GM19193 (cell line): ENCODE data around the gene TAF11L14.
"Not testable (repeated sequence)": the region's sequence is repeated elsewhere in the genome, so short reads cannot be mapped to it uniquely, and the experiment has no call there.

Source experiments
- POLR2A ChIP-seq: IDR thresholded peaks from 4 replicates; pipeline ENCODE4 v1.6.1; 2011; ENCODE audit not compliant: insufficient read depth, insufficient read length; ENCODE audit errors: extremely low read depth

Gene TAF11L14

GRCh38 chr5:17634160-17634559 lies at the start of gene TAF11L14:
Gene TAF11L14 (plus strand): TSS chr5:17634460.
- no peak for TF ChIP-seq POLR2A

- TF ChIP-seq POLR2A = not testable (repeated sequence)
Measured at GRCh38 chr5:17585658-17586057, 48.6 kb upstream of the TAF11L14 start, which contains the start of gene TAF11L7. Gene TAF11L7 (minus strand): TSS chr5:17585758.

- not testable (repeated sequence) for TF ChIP-seq POLR2A
Measured at GRCh38 chr5:17590860-17591259, 43.4 kb upstream of the TAF11L14 start, which contains the start of gene TAF11L8. Gene TAF11L8 (minus strand): TSS chr5:17590960.

DNA sequence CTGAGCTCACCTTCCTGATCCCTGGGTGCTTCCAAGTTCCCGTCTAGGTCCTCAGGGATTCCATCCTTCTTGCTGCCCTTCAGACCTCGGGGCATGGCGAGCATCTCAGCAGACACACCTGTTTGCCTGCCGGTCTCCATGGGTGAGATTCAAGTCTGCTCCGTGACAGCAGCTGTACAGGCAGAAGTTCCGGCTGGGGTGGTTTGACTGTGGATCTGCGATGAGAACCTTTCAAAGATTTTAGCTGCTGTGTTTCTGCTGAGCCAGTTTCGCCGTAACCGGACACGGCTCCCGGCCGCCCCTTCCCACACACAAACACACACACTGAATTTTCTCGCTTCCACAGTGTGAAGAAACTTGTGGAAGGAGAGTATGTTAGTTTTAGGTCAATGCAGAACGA lies 40.0 kb upstream of the TAF11L14 start, which contains the start of gene TAF11L9:
Gene TAF11L9 (minus strand): TSS at position 140 of the 400 bp plus-strand sequence.
- TF ChIP-seq POLR2A = not testable (repeated sequence)

DNA sequence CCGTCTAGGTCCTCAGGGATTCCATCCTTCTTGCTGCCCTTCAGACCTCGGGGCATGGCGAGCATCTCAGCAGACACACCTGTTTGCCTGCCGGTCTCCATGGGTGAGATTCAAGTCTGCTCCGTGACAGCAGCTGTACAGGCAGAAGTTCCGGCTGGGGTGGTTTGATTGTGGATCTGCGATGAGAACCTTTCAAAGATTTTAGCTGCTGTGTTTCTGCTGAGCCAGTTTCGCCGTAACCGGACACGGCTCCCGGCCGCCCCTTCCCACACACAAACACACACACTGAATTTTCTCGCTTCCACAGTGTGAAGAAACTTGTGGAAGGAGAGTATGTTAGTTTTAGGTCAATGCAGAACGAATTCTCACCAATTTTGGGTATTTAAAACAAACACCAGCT lies 36.5 kb upstream of the TAF11L14 start, which contains the start of gene TAF11L10:
Gene TAF11L10 (minus strand): TSS at position 101 of the 400 bp plus-strand sequence.
- TF ChIP-seq POLR2A = not testable (repeated sequence)

DNA sequence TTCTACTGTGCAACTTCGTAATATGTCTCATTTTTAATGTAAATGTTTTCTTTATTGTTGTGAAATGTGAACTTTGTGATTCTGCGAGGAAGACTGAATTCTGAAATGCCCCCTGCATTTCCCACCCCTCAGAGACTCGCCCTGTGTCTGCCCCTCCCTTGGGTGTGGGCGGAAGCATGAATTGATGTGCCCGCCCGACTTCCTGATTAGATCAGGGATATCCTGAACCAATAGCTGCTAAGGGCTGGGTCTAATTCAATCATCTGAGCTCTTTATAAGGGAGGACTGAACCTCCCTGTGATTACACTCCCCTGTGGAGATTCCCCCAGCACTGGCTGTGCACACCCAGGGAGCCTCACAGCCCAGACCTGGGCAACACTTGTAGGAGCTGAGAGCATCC lies 30.4 kb upstream of the TAF11L14 start, which contains the start of gene TAF11L11:
Gene TAF11L11 (plus strand): TSS at position 304 of the 400 bp plus-strand sequence.
- TF ChIP-seq POLR2A = not testable (repeated sequence)

DNA sequence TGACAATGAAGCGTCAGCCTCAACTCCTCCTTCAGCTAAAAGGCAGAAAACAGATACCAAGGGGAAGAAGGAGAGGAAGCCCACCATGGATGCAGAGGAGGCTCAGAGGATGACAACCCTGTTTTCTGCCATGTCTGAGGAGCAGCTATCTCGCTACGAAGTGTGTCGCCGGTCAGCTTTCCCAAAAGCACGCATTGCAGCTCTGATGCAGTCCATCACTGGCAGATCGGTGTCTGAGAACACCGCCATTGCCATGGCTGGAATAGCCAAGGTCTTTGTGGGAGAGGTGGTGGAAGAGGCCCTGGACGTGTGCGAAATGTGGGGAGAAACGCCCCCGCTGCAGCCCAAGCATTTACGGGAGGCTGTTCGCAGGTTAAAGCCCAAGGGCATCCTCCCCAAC lies 29.3 kb upstream of the TAF11L14 start:
- no peak for TF ChIP-seq POLR2A

DNA sequence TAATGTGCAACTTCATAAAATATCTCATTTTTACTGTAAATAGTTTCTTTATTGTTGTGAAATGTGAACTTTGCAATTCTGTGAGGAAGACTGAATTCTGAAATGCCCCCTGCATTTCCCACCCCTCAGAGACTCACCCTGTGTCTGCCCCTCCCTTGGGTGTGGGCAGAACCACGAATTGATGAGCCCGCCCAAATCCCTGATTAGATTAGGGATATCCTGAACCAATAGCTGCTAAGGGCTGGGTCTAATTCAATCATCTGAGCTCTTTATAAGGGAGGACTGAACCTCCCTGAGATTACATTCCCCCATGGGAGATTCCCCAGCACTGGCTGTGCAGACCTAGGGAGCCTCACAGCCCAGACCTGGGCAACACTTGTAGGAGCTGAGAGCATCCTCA lies 24.2 kb upstream of the TAF11L14 start, which contains the start of gene TAF11L12:
Gene TAF11L12 (plus strand): TSS at position 301 of the 400 bp plus-strand sequence.
- not testable (repeated sequence) for TF ChIP-seq POLR2A

GRCh38 chr5:17614872-17615605 lies 19.2 kb upstream of the TAF11L14 start:
- TF ChIP-seq POLR2A = no peak

- TF ChIP-seq POLR2A = no peak
Measured at GRCh38 chr5:17619354-17619753, 14.9 kb upstream of the TAF11L14 start.

DNA sequence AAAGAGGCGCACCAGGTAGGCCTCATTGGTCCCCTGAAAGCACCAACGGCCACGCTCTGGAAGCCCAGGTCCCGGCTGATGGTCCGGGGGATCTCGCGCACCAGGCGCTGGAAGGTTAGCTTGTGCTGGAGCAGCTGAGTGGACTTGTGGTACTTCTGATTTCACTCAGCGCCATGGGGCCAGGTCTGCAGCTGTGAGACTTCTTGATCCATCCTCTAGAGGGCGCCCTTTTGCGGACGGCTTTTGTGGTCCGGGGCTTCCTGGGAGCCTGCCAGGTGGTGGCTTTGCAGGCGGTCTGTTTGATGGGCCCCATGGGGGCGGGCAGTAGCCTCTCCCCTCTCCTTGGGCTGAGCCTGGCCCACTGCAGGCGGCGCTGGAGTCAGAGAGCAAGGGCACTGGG lies 13.6 kb upstream of the TAF11L14 start:
- no peak for TF ChIP-seq POLR2A

DNA sequence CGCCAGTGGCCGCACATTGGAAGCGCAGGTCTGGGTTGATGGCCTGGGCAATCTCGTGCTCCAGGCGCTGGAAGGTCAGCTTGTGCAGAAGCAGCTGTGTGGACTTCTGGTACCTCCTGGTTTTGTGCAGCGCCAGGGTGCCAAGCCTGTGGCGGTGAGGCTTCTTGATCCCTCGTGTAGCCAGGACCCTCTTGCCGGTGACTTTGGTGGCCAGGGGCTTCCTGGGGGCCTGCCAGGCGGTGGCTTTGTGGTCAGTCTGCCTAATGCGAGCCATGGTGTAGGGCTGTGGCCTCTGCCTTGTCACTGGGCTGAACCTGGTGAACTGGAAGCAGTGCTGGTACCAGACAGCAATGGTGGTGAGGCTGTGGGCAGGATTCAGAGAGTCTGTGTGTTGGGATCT lies 8.6 kb upstream of the TAF11L14 start:
- no peak for TF ChIP-seq POLR2A

GRCh38 chr5:17631788-17632187 lies 2.5 kb upstream of the TAF11L14 start, which contains the start of gene TAF11L13:
Gene TAF11L13 (plus strand): TSS chr5:17632088.
- TF ChIP-seq POLR2A = not testable (repeated sequence)

GRCh38 chr5:17655921-17656320 lies 21.7 kb downstream of the TAF11L14 start:
- TF ChIP-seq POLR2A = no peak

DNA sequence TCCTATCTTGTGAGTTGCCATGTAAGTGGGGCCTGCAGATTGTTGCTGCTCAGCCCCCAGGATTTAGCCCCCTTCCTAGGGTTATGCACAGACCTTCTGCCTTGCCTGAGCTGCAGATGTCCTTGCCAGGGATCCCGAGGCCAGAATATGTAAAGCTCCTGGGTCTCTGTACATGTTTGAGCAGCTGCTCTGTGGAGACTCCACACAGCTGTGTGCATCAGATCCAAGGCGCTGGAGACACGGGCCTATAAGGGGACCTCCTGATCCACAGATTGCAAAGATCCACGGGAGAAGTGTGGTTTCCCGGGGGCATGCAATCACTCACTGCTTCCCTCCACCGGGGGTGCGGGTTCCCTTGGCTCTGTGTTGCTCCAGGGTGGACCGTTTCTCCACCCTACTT lies 28.9 kb downstream of the TAF11L14 start:
- no peak for TF ChIP-seq POLR2A

DNA sequence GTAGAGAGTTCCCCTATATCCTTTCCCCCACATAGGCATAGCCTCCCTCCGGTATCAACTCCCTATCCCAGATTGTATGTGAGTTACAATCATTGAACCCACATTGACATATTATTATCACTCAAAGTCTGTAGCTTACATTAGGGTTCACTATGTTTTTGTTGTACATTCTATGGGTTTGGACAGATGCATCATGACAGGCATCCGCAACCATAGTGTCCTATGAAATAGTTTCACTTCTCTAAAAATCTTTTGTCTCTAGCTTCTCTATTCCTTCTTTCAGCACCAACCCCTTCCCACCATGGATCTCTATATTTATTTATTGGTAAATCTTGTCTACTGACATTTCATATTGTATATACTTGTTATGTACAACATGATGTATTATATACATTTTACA lies 31.6 kb downstream of the TAF11L14 start:
- TF ChIP-seq POLR2A = no peak
